8988T (cell line): ENCODE results near the gene SPSB1.

Source experiments
- DNase-seq: peaks from one replicate; pipeline ENCODE4 v3.0.0; 2011

SPSB1 gene

DNA sequence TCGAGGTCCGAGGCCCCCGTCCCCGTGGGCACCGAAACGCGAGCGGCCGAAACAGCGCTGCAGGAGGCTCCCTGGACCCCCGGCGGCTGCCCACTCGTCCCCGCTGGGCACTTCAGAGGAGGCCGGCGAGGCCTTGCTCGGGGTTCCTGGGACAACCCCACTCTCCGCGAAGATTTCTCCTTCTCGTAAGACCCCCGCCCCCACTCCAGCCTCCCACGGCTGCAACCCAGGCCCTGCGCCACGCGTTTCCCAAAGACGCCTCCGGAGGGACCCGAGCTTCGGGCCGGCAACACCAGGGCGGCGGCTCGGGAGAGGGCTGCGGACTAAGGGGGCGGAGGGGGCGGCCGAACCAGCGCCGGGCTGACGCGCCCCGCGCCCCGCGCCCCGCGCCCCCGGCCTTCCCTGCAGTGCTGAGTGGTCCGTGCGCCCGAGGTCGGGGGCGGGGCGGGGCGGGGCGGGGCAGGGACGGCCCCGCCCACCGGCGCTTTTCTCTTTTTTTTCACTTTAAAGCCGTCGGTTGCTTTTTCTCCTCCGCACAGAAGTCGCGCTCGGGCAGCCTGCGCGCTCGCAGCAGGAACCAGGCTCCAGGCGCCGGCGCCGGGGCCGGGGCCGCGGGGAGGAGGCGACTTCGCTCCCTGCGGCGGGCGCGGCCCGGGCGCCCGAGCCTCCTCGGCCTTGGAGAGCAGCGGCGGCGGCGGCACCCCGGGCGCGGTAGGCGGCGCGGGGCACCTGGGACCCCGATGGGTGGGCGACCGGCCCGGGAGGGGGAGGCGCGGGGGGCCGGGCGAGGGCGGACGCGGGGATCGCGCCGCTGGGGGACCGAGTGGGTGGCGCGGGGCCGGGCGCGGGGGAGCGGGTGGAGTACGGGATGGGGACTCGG is at the start of gene SPSB1:
SPSB1 (plus strand) TSS at position 534 of the 880 bp plus-strand sequence. CDS start 62,998 bp downstream, outside the sequence.
- no peak for DNase-seq

DNA sequence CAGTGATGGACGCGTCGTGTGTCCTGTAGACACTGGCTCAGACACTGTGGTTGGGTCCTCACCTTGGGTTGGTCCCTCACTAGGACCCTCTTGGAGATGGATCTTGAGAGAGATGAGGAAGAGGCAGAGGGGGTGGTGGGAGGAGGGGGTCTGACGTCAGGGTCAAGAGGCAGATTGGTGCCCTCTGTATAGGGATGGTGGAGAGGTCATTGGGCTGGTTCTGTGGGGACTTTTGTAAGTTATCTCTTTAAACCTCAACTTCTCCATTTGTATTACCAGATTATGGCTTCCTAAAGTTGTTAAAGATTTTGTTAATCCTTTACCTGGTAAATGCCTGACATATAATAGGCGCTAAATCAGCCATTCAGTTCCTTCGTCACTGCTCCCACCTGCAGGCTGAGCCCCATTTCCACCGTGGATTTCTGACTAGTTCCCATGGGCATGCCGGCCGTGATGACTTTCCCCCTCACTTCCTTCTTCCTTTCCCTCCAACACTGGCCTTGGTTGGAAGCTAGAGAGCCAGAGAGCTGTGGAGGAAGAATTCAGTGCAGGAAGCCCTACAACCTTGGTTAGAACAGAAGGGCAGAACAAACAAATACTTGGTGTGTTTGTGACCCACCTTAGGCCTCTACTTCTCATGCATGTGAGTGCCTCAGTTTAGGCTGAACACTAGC is 49.5 kb upstream of the SPSB1 start:
- no peak for DNase-seq

DNA sequence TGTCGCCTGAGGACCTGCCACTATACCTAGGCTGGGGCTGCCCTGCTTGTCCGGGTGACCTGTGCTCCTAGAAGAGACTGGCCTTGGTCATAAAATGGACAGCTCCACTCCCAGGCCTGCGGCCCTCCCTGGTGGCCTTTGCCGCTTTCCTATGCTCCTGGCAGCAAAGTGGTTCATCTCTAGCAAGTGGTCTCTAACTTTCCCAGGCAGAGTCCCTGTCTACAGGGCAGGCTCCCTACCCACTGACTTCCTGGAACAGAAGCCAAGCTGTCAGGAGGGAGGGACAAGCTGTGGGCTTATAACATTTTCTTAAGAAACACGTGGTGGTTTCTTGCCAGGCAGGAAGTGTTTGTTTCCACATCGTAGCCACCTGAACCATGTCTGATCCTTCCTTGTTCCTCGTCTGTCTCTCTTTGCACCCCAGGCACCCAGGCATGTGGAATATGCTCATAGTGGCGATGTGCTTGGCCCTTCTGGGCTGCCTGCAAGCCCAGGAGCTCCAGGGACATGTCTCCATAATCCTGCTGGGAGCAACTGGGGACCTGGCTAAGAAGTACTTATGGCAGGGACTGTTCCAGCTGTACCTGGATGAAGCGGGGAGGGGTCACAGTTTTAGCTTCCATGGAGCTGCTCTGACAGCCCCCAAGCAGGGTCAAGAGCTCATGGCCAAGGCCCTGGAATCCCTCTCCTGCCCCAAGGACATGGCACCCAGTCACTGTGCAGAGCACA is 48.0 kb upstream of the SPSB1 start:
- DNase-seq: no peak

- DNase-seq: no peak
Observed at GRCh38 chr1:9245230-9245619, 47.5 kb upstream of the SPSB1 start.

DNA sequence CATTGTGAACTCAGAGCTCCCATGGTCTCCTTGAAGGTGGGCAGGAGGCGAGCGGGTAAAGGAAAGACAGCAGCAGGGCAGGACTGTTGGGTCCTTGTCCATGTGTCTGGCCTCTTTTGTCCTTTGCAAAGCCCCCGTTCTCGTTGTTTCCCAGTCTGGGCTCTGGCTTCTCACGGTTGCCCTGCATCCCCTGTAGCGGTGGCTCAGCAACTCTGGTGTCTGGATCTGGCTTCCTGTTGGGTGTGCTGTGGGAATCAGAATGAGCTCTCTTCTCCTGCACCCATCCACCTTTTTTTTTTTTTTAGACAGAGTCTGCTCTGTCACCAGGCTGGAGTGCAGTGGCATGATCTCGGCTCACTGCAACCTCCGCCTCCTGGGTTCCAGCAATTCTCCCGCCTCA is 47.0 kb upstream of the SPSB1 start:
- DNase-seq: no peak

- DNase-seq: no peak
Observed at GRCh38 chr1:9246215-9246614, 46.5 kb upstream of the SPSB1 start.

DNA sequence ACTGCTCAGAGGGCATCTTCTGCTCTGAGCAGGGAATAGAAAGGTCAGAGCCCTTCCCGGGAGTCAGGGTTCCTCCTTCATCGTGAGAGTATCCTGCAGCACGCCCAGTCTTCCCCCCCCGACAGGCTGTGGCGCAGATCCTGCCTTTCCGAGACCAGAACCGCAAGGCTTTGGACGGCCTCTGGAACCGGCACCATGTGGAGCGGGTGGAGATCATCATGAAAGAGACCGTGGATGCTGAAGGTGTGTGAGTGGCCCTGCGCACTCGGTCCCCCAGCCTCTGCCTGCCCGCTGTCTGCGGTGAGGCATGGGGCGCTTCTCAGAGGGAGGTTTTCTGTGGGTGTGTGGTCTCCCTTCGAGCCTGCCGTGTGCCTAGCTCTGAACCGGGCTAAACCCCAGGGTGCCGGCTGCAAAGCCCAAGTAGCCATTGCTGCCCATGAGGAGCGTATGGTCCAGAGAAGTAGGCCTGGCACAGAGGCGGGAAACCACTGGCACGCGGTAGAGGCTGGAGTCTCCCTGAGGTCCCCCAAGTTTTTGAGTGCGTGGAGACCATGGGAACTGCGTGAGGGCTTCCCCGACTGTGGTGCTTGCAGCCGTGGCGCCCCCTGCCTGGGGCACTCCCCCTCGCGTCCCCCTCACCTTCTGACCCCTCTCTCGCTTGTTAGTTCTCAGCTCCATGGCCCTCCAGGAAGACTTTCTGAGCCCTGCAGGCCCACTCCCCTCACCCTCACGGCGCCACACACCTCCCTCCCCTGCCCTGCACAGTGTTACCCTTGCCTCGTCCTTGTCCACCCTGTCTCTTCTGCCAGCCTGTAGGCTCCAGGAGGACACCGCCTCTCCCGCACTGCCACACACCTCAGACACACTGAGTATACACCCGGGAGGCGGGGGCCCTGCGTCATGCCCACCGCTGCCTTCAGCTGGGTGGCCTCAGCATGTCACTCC is 45.6 kb upstream of the SPSB1 start:
- DNase-seq: no peak

DNA sequence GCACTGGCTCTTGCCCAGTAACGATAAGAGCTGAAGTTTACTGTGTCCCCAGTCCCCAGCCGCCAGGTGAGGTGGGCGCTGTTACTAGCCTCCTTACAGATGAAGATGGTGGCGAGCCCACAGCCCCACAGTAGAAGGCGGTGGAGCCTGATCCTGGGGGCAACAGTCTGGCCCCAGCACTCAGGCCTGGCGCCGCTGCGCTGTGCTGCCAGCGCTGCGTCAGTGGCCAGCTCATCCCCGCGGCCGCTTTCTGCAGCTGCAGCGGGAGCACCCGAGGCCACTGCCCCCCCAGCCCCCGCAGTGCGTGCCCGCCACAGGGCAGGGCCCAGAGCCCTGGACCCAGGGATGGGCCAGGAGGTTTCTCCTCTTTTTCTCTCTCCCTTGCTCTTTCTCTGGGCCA is 44.8 kb upstream of the SPSB1 start:
- DNase-seq: no peak

GRCh38 chr1:9248341-9249262 is 44.1 kb upstream of the SPSB1 start:
- no peak for DNase-seq

- no peak for DNase-seq
Observed at GRCh38 chr1:9249263-9249533, 43.5 kb upstream of the SPSB1 start.

DNA sequence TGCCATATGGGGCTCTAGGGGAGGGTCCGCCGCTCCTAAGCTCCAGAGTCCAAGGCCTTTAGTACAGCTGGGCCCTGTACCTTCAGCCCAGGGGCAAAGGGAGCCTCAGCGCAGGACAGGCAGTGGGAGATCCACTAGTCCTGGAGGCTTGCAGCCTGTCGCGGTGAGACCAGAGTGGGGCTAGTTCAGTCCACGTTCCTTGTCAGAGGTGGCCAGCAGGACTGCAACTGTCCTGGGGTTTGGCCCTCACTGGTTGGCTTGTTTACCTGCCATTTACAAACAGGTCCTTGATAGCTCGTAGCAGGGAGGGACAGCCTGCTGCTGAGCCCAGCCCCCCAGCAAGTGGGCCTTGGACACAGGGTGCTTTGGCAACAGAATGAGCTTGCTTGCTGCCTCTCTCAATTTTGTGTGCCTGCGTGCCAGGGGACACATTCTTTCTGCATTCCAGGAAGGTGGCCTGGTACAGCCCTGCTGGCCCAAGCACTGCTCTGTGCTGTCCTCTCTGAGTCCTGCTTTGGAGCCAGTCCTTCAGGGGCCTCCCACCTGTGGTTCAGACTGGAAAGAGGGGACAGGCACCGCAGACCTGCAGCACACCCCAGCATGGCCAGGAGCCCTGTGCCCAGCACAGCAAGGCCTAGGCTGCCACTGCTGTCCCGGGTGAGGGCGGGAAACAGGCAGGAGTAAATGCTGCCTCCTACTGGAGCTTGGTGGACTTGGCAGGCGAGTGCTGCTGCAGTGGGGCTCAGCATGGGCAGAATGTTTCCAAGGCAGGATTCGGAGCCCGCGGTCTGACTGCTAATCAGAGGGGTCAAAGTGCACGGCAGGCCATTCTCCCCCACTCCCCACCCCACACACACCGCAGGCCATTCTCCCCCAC is 42.9 kb upstream of the SPSB1 start:
- peak; percentile 75 for DNase-seq

DNA sequence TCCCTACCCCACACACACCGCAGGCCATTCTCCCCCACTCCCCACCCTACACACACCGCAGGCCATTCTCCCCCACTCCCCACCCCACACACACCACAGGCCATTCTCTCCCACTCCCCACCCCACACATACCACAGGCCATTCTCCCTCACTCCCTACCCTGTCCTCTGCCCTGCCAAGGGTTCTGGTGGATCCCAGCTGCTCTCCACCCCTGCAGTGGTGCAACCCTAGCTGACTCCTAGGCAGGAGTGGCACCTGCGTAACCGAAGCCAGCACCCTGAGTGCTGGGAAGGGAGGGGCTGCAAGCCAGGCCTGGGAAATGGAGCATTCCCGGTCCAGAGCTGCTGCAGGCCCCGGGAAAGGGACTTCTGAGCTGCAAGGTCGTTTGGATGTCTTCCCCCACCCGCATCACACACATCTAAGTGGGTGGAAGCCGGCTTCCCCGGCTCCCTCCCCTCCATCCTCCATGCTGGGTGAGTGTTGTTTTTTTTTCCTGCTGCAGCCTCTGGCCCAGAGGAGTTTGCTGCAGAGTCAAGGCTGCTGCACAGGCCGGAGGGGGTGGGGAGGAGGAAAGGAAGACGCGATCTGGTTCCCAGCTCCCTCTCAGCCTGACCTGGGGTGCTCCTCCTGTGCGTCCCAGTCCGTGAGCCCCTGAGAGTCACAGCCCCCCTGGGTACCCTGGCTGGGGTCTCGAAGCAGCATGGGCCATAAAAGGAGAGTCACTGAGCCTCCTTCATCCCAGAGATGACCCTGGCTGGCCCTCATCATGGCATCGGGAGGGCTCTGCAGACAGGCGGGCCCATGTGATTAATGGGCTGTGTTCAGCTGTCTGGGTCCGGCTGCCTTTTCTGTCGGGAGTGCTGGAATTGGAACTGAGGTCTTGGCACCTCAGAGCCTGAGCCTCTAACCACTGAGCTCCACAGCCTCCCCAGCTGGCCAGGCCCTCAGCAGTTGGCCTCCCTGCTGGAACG is 42.0 kb upstream of the SPSB1 start:
- DNase-seq: no peak

GRCh38 chr1:9251501-9251900 is 41.2 kb upstream of the SPSB1 start:
- DNase-seq: no peak

DNA sequence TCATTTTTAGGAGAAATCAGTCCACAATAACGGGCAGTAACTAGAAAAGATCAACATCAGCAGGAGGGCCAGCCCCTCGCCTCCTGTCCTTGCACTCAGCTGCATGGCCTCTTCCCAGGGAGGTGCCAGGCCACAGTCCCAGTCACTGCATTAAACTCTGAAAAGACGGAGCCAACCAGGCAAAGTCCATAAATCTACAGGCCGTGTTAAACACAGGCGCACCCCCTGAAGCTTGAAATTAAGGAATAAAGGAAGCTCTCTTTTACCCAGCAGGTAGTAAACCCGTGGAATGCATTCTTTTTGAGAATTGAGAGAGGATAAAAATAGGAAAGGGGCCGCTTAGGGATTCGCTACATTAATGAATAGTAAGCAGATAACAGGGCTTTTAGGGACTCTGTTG is 39.7 kb upstream of the SPSB1 start:
- DNase-seq: no peak

GRCh38 chr1:9253453-9254105 is 39.1 kb upstream of the SPSB1 start:
- no peak for DNase-seq

GRCh38 chr1:9256332-9256731 is 36.4 kb upstream of the SPSB1 start:
- no peak for DNase-seq

DNA sequence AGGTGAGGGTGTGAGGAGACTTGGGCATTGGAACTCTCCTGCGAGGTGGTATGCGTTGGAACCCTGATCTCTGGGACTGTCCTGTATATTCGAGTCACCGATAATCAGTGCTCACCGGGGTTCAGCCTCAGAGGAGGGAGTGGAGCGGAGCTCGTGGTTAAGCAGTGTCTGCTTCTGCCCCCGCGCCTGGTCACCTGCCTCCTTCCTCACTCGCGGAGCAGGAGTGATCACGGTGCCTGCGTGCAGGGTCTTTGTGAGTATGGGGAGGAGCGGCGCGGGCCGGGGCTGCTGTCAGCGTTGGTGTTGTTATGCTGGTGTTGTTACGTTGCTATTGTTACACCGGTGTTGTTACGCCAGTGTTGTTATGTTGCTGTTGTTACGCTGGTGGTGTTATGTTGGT is 34.8 kb upstream of the SPSB1 start:
- DNase-seq: no peak

DNA sequence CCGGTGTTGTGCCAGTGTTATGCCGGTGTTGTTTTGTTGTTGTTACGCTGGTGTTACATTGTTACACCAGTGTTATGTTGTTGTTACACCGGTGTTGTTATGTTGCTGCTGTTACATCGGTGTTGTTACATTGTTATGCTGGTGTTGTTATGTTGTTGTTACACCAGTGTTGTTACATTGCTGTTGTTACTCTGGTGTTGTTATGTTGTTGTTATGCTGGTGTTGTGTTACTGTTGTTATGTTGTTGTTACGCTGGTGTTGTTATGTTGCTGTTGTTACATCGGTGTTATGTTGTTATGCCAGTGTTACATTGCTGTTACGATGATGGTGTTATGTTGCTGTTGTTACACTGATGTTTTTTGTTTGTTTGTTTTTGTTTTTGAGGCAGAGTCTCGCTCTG is 34.1 kb upstream of the SPSB1 start:
- no peak for DNase-seq
